ENCODE results near the gene CAPN14.

The CAPN14 gene

GRCh38 chr2:31240381-31241365 is 23.4 kb upstream of the CAPN14 start:
- H3K27ac ChIP-seq: no peak overlapping the region
- no peak for TF ChIP-seq CTCF (IDR thresholded peaks at IDR 0.05)

- TF ChIP-seq ZFX (IDR thresholded peaks at IDR 0.05; ENCODE audit: borderline replicate concordance) (no peak), CTCF (IDR thresholded peaks at IDR 0.05) (no peak)
- H3K27ac ChIP-seq: no peak overlapping the region
Observed at GRCh38 chr2:31239593-31240177, 22.4 kb upstream of the CAPN14 start.

GRCh38 chr2:31238906-31239592 is 21.7 kb upstream of the CAPN14 start:
- H3K27ac ChIP-seq: no peak overlapping the region
- no peak for TF ChIP-seq ZFX (IDR thresholded peaks at IDR 0.05; ENCODE audit: borderline replicate concordance)
- no peak for TF ChIP-seq CTCF (IDR thresholded peaks at IDR 0.05)

GRCh38 chr2:31238126-31238905 is 21.0 kb upstream of the CAPN14 start:
- TF ChIP-seq CTCF (IDR thresholded peaks at IDR 0.05) (no peak), ZFX (IDR thresholded peaks at IDR 0.05; ENCODE audit: borderline replicate concordance) (no peak)
- no peak overlapping the region for H3K27ac ChIP-seq

GRCh38 chr2:31237348-31238017 is 20.2 kb upstream of the CAPN14 start:
- H3K27ac ChIP-seq: no peak overlapping the region
- TF ChIP-seq CTCF (IDR thresholded peaks at IDR 0.05): no peak

GRCh38 chr2:31236433-31237205 is 19.3 kb upstream of the CAPN14 start:
- TF ChIP-seq CTCF (IDR thresholded peaks at IDR 0.05): no peak
- TF ChIP-seq ZFX (IDR thresholded peaks at IDR 0.05; ENCODE audit: borderline replicate concordance): no peak

More at GRCh38 chr2:31236433-31237205, 19.3 kb upstream of the CAPN14 start:
- no peak overlapping the region for H3K27ac ChIP-seq

Measured in 22Rv1 (cell line).